HG03135 (cell line): ENCODE measurements around the gene MEI1.
"Not testable (repeated sequence)": the region's sequence is repeated elsewhere in the genome, so short reads cannot be mapped to it uniquely, and the experiment has no call there.

Experiments
- ATAC-seq: cut with Tn5 transposase; IDR thresholded peaks from one replicate; pipeline ENCODE4 v1.9.1; 2021; ENCODE audit warnings: mild to moderate bottlenecking, moderate library complexity; ENCODE audit not compliant: unreplicated experiment

The MEI1 gene, protein sequence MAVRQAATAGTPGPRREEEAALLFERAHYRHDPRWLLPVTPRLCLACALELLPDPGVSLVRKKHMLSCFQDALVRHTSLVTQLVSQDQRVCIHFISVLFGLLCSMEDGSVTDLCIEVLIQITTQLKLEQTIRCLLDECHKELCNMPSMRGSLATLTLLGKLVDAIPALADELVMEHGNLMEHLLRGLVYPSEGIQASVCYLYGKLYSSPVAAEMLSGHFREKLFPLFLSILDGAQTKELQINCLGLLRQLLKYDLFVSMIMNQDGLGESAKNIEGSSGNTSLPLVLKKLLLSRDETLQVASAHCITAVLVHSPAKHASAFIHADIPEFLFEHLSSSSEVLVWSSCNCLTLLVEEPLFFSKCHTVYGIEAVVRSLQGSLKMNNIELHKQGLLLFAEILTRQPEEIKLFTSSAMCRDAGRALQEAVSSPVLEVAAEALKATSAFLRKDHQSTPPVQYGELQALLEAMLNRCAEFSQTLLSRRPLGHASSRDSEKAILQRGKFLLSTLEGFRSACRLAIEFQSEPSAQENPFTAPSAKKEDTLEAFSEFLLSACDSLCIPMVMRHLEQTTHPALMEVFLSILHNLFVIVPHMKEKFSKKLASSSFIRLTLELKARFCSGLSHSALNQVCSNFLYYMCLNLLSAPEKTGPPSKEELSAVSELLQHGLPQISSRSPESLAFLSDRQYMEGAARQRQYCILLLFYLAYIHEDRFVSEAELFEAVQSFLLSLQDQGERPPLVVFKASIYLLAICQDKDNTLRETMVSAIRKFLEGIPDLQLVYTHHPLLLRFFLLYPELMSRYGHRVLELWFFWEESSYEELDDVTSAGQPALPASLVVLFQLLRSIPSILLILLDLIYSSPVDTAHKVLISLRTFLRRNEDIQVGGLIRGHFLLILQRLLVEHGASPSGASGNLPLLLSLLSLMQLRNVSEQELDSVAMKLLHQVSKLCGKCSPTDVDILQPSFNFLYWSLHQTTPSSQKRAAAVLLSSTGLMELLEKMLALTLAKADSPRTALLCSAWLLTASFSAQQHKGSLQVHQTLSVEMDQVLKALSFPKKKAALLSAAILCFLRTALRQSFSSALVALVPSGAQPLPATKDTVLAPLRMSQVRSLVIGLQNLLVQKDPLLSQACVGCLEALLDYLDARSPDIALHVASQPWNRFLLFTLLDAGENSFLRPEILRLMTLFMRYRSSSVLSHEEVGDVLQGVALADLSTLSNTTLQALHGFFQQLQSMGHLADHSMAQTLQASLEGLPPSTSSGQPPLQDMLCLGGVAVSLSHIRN

GRCh38 chr22:41699264-41700107 is at the start of gene MEI1:
MEI1 (plus strand) TSS chr22:41699503; CDS start chr22:41699539, 36 bp downstream.
- ATAC-seq, result no peak

GRCh38 chr22:41650229-41650628 is 49.1 kb upstream of the MEI1 start:
- ATAC-seq, result no peak

GRCh38 chr22:41650821-41651220 is 48.5 kb upstream of the MEI1 start:
- ATAC-seq, result no peak

DNA sequence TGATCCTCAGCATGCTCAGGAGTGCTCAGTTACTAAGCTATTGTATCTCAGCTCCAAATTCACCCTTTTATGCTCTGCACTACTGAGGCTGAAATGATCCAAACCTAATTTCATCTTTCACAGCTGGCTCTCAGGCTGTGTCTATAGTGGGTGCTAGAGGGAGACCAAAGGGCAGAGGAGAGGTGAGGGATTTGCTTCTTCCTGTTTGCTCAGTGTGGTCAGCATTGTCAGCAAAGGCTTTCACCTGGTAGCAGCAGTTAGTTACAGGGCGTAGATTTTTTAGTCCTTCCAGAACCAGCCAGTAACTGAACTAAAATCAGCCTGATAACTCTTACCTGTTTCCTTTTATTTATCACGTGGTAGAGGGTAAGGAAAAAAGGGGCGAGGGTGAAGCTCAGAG is 45.0 kb upstream of the MEI1 start:
- ATAC-seq, result no peak

- no peak for ATAC-seq
These were observed 42.7 kb upstream of the MEI1 start for GRCh38 chr22:41656556-41656955.

DNA sequence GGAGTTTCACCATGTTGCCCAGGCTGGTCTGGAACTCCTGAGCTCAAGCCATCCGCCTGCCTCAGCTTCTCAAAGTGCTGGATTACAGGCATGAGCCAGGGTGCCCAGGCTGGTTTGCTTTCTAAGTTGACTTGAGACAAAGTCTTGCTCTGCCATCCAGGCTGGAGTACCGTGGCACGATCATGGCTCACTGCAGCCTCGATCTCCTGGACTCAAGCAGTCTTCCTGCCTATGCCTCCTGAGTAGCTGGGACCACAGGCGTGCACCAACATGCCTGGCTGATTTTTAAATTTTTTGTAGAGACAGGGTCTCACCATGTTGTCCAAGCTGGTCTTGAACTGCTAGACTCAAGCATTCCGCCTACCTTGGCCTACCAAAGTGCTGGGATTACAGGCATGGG is 41.6 kb upstream of the MEI1 start:
- no peak for ATAC-seq

DNA sequence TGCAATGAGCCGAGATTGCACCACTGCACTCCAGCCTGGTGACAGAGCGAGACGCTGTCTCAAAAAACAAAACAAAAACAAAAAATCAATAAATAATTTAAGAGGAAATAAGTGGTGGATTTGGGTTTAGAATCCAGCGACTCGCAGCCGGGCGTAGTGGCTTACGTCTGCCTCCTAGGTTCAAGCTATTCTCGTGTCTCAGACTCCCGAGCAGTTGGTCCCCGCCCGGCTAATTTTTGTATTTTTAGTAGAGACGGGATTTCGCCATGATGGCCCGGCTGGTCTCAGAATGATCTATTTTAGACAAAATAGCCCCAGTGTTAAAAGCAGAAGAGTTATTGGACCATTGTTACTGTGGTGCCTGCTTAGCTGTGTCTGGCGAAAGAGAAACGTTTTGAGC is 40.4 kb upstream of the MEI1 start:
- no peak for ATAC-seq

GRCh38 chr22:41659941-41660340 is 39.4 kb upstream of the MEI1 start:
- no peak for ATAC-seq

DNA sequence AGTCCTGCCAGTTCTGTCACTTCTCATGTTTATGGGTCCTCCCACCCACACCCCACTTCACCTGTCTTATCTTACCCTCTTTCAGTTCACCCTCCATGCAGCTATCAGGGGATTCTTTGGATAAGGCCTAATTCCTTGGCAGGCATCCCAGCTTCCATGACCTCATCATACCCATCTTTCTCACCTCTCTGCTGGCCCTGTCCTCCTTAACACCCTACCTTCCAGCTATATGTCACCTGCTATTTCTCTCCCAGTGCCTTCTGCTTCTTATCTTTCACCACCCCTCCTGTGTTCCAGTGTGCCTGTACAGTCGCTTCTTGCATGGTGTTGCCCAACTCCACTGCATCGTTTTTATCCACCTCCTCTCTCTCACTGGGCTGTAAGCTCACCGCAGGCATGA is 38.9 kb upstream of the MEI1 start:
- no peak for ATAC-seq

DNA sequence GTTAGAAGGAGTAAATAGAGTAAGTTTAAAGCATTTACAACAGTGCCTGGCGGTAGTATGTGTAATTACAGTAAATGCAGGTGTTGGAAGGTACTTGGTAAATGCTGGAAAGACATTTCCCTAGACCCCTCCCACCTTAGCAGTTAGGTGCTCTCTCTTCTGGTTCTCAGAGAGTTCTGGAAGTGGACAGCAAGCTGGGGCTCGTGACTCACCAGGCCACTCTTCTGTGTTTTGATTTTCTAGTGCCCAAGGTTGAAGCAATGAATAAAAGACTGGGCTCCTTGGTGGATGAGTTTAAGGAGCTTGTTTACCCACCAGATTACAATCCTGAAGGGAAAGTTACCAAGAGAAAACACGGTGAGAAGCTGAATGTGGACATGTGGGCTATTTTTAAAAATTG is 38.2 kb upstream of the MEI1 start:
- no peak for ATAC-seq

DNA sequence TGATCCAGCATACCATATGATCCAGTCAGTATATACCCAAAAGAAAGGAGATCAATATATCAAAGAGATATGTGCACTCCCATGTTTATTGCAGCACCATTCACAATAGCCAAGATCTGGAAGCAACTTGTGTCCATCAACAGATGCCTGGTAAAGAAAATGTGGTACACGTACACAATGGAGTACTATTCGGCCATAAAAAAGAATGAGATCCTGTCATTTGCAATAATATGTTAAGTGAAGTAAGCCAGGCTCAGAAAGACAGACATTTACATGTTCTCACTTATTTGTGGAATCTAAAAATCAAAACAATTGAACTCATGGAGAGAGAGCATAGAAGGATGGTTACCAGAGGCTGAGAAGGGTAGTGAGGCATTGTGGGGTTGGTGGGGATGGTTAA is 37.6 kb upstream of the MEI1 start:
- no peak for ATAC-seq

- ATAC-seq, result not testable (repeated sequence)
These were observed 35.7 kb upstream of the MEI1 start for GRCh38 chr22:41663594-41663993.

DNA sequence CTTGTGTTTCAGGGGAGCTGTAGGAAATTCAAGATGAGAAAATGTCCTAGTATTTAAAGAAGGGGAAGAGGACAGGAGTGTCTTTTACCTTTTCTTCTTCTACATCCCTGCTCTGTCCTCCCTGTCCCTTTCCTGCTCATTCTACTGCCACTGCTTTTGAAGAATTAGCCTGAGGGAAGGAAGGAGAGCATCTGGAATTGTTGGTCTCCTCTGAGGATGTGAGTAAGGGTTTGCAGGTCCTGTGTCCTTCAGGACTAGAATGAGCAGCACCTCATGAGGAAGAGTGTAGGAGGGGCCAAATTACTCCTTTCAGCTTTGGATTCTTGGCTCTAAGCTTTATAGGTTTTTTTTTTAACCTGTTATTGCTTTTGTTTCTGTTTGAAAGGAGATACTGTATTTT is 34.8 kb upstream of the MEI1 start:
- ATAC-seq, result no peak

GRCh38 chr22:41664951-41665350 is 34.4 kb upstream of the MEI1 start:
- ATAC-seq, result no peak

GRCh38 chr22:41668971-41669911 is 30.1 kb upstream of the MEI1 start:
- no peak for ATAC-seq

DNA sequence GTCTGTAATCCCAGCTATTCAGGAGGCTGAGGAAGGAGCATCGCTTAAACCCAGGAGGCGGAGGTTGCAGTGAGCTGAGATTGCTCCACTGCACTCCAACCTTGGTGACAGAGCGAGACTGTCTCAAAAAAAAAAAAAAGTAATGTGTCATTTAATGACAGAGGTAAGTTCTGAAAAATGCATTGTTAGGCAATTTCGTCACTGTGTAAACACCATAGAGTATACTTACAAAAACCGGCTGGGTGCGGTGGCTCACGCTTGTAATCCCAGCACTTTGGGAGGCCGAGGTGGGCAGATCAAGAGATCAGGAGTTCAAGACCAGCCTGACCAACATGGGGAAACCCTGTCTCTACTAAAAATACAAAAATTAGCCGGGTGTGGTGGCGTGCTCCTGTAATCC is 27.2 kb upstream of the MEI1 start:
- ATAC-seq, result not testable (repeated sequence)

- ATAC-seq, result no peak
These were observed 26.4 kb upstream of the MEI1 start for GRCh38 chr22:41672780-41673509.

- no peak for ATAC-seq
These were observed 24.4 kb upstream of the MEI1 start for GRCh38 chr22:41674846-41675340.
